Colonic mucosa (tissue), 4 donors: ENCODE results near the gene ALG6. TPM values are rescaled to one million over a fixed set of nuclear protein-coding genes. Genes with fewer than 3 reads are reported as not detected.

Source experiments
- DNase-seq: peaks from one replicate; pipeline ENCODE4 v3.0.0-alpha.2; 2020
- H3K27ac ChIP-seq: fragments of 200-600 bp; one replicate; pipeline ENCODE4 v1.8.0; 2021
- H3K27me3 ChIP-seq: fragments of 200-600 bp; one replicate; pipeline ENCODE4 v1.8.0; 2021
- H3K36me3 ChIP-seq: fragments of 200-600 bp; one replicate; pipeline ENCODE4 v1.8.0; 2021
- H3K4me1 ChIP-seq: fragments of 200-600 bp; one replicate; pipeline ENCODE4 v1.8.0; 2021; ENCODE audit warnings: mild to moderate bottlenecking
- H3K4me3 ChIP-seq: fragments of 200-600 bp; one replicate; pipeline ENCODE4 v1.8.0; 2021
- H3K9ac ChIP-seq, 2 donors: one replicate each; pipeline ENCODE4 v1.7.0; 2013; ENCODE audit warnings: control low read depth in 2 of 2, low read depth in 2 of 2, low read length in 2 of 2
- H3K9me3 ChIP-seq: fragments of 200-600 bp; one replicate; pipeline ENCODE4 v1.8.0; 2021
- intact Hi-C: fragments of 100-400 bp; cut with DNase I; formaldehyde crosslinking; loops from one replicate; pipeline ENCODE4 v1.14.1; 2022
- total RNA-seq, 2 donors: library from RNA; stranded (reverse); fragmentation: NEBNext Ultra II Directional in 1 of 2; extraction: Animal tissue kit (Norgen Biotek cat#: 25700) in 1 of 2; gene quantifications; one replicate each; pipeline ENCODE4 v1.2.1, GENCODE V29; 2021
- TF ChIP-seq, protein P1 (sequence below): fragments of 200-600 bp; IDR thresholded peaks from one replicate; pipeline ENCODE4 v1.8.0; 2022; ENCODE audit warnings: antibody characterized with exemption, mild to moderate bottlenecking
- donor health status: healthy.
- donor health status: DM: no; HTN: no; CAD: no.
- donor health status: DM: no; HTN: no; CAD: no.

ALG6 gene
- total RNA-seq, 2 donors from 2014 or later: 12.4 to 19.8 TPM

- H3K36me3 ChIP-seq: no peaks in the 10 kb centered on the region
- H3K4me1 ChIP-seq: peaks cover 9% of the 10 kb centered on the region
- H3K9me3 ChIP-seq: no peaks in the 10 kb centered on the region
- H3K4me3 ChIP-seq: peak overlapping the region; percentile 61
- peak; percentile 41 for DNase-seq
- no peak overlapping the region for H3K9ac ChIP-seq
- TF ChIP-seq, protein P1, sequence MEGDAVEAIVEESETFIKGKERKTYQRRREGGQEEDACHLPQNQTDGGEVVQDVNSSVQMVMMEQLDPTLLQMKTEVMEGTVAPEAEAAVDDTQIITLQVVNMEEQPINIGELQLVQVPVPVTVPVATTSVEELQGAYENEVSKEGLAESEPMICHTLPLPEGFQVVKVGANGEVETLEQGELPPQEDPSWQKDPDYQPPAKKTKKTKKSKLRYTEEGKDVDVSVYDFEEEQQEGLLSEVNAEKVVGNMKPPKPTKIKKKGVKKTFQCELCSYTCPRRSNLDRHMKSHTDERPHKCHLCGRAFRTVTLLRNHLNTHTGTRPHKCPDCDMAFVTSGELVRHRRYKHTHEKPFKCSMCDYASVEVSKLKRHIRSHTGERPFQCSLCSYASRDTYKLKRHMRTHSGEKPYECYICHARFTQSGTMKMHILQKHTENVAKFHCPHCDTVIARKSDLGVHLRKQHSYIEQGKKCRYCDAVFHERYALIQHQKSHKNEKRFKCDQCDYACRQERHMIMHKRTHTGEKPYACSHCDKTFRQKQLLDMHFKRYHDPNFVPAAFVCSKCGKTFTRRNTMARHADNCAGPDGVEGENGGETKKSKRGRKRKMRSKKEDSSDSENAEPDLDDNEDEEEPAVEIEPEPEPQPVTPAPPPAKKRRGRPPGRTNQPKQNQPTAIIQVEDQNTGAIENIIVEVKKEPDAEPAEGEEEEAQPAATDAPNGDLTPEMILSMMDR: no peak
- H3K27me3 ChIP-seq: peaks cover 98% of the 10 kb centered on the region
- H3K27ac ChIP-seq: no peak overlapping the region
- intact Hi-C loops: no loop called here
Observed at GRCh38 chr1:63322944-63323864, 44.2 kb upstream of the ALG6 start.

- Histone ChIP-seq H3K36me3 (no peaks in the 10 kb centered on the region), H3K4me3 (peak overlapping the region; percentile 61), H3K27ac (no peak overlapping the region), H3K27me3 (peaks cover 98% of the 10 kb centered on the region), H3K4me1 (peaks cover 9% of the 10 kb centered on the region), H3K9ac (no peak overlapping the region), H3K9me3 (no peaks in the 10 kb centered on the region)
- DNase-seq: no peak
- TF ChIP-seq, protein P1: no peak
- intact Hi-C loops: no loop called here
Observed at GRCh38 chr1:63323865-63324778, 43.3 kb upstream of the ALG6 start.

GRCh38 chr1:63324779-63325119, 42.7 kb upstream of the ALG6 start:
- Histone ChIP-seq H3K9me3 (no peaks in the 10 kb centered on the region), H3K4me3 (no peak overlapping the region), H3K36me3 (no peaks in the 10 kb centered on the region), H3K27ac (no peak overlapping the region), H3K4me1 (peaks cover 9% of the 10 kb centered on the region), H3K27me3 (peaks cover 98% of the 10 kb centered on the region), H3K9ac (no peak overlapping the region)
- intact Hi-C loops: no loop called here
- DNase-seq: no peak
- TF ChIP-seq, protein P1: no peak

DNA sequence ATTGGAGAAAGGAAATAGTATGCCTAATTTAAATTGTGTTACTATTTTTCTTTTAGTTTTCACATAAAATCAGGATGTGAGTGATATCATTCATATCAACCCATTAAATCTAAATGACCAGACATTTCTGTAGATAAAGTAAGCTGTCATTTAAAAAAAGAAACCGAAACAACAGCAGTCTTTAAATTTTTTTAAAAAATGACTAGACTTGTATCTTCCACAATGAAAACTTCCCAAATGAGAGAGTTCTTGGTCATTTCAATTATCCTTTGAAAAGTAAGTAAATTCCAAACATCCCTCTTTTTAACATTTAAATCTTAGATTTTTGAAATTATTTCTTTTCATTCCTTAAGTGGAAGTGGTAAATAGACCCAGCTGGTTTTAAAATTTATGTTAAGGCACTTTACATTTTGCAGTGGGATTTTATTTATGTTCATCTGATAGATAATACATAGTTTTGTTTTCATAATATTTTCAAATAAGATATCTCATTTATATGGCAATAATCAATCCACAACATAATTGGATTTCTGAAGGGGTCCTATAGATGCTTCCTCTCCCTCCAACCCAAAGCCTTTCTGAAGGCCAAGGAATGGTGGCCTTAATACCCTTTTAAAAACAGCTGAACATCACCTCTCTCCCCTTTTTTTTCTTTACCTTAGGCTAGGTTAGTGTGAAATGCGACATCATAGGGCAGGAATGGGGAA, 42.0 kb upstream of the ALG6 start:
- Histone ChIP-seq H3K27ac (no peak overlapping the region), H3K9me3 (no peaks in the 10 kb centered on the region), H3K9ac (no peak overlapping the region), H3K36me3 (no peaks in the 10 kb centered on the region), H3K4me3 (no peak overlapping the region), H3K27me3 (peaks cover 98% of the 10 kb centered on the region), H3K4me1 (peaks cover 9% of the 10 kb centered on the region)
- intact Hi-C loops: no loop called here
- TF ChIP-seq, protein P1: no peak
- DNase-seq: no peak

- TF ChIP-seq, protein P1: no peak
- H3K9ac ChIP-seq: no peak overlapping the region
- intact Hi-C loops: no loop called here
- no peaks in the 10 kb centered on the region for H3K36me3 ChIP-seq
- no peak overlapping the region for H3K27ac ChIP-seq
- no peak overlapping the region for H3K4me3 ChIP-seq
- H3K4me1 ChIP-seq: peaks cover 9% of the 10 kb centered on the region
- peaks cover 98% of the 10 kb centered on the region for H3K27me3 ChIP-seq
- no peaks in the 10 kb centered on the region for H3K9me3 ChIP-seq
- no peak for DNase-seq
Observed at GRCh38 chr1:63326106-63326472, 41.3 kb upstream of the ALG6 start.
